ENCODE measurements around the gene CHST12. TPM values are rescaled to one million over a fixed set of nuclear protein-coding genes. Genes with fewer than 3 reads are reported as not detected.
"Not testable (repeated sequence)": the region's sequence is repeated elsewhere in the genome, so short reads cannot be mapped to it uniquely, and the experiment has no call there.

Gene CHST12
- polyA plus RNA-seq, 2 donors, result 6.3 to 6.8 TPM

GRCh38 chr7:2465928-2466327 lies 62.5 kb downstream of the CHST12 start:
- Histone ChIP-seq H3K9me3 (ENCODE audit: control insufficient read depth in 2 of 2, insufficient read depth in 1 of 2, low read depth in 1 of 2, low read length in 1 of 2) (no peaks in the 10 kb centered on the region), H3K27ac (ENCODE audit: low read depth in 2 of 2, low read length in 1 of 2) (no peak overlapping the region), H3K36me3 (ENCODE audit: control insufficient read depth in 2 of 2, insufficient read depth in 2 of 2, low read length in 1 of 2) (no peaks in the 10 kb centered on the region), H3K4me1 (ENCODE audit: control insufficient read depth in 2 of 2, insufficient read depth in 2 of 2, low read length in 1 of 2) (peaks cover 0 to 8% of the 10 kb centered on the region in 2 donors), H3K27me3 (ENCODE audit: control insufficient read depth in 1 of 2, insufficient read depth in 2 of 2, low read length in 2 of 2) (no peaks in the 10 kb centered on the region), H3K4me3 (ENCODE audit: low read depth in 1 of 2, low read length in 2 of 2) (no peak overlapping the region)
- WGBS, 2 donors, result 83% methylated on average over 12 of the region's 12 CpGs

- peaks cover 5 to 16% of the 10 kb centered on the region in 2 donors for H3K4me1 ChIP-seq (ENCODE audit: control insufficient read depth in 2 of 2, insufficient read depth in 2 of 2, low read length in 1 of 2)
- no peaks in the 10 kb centered on the region for H3K27me3 ChIP-seq (ENCODE audit: control insufficient read depth in 1 of 2, insufficient read depth in 2 of 2, low read length in 2 of 2)
- H3K27ac ChIP-seq (ENCODE audit: low read depth in 2 of 2, low read length in 1 of 2), result no peak overlapping the region
- 90 to 92% methylated on average over 10 of the region's 10 CpGs for WGBS, 2 donors
- H3K9me3 ChIP-seq (ENCODE audit: control insufficient read depth in 2 of 2, insufficient read depth in 1 of 2, low read depth in 1 of 2, low read length in 1 of 2), result no peaks in the 10 kb centered on the region
- H3K36me3 ChIP-seq (ENCODE audit: control insufficient read depth in 2 of 2, insufficient read depth in 2 of 2, low read length in 1 of 2), result no peaks in the 10 kb centered on the region
- H3K4me3 ChIP-seq (ENCODE audit: low read depth in 1 of 2, low read length in 2 of 2), result no peak overlapping the region
Measured at GRCh38 chr7:2466675-2467074, 63.3 kb downstream of the CHST12 start.

- Histone ChIP-seq H3K36me3 (ENCODE audit: control insufficient read depth in 2 of 2, insufficient read depth in 2 of 2, low read length in 1 of 2) (no peaks in the 10 kb centered on the region), H3K4me3 (ENCODE audit: low read depth in 1 of 2, low read length in 2 of 2) (no peak overlapping the region), H3K4me1 (ENCODE audit: control insufficient read depth in 2 of 2, insufficient read depth in 2 of 2, low read length in 1 of 2) (peaks cover 5 to 16% of the 10 kb centered on the region in 2 donors), H3K27ac (ENCODE audit: low read depth in 2 of 2, low read length in 1 of 2) (no peak overlapping the region), H3K9me3 (ENCODE audit: control insufficient read depth in 2 of 2, insufficient read depth in 1 of 2, low read depth in 1 of 2, low read length in 1 of 2) (no peaks in the 10 kb centered on the region), H3K27me3 (ENCODE audit: control insufficient read depth in 1 of 2, insufficient read depth in 2 of 2, low read length in 2 of 2) (no peaks in the 10 kb centered on the region)
- 79 to 83% methylated on average over 7 of the region's 7 CpGs for WGBS, 2 donors
Measured at GRCh38 chr7:2468227-2468626, 64.8 kb downstream of the CHST12 start.

GRCh38 chr7:2469460-2470203 lies 66.2 kb downstream of the CHST12 start:
- not testable (repeated sequence) for H3K27ac ChIP-seq (ENCODE audit: low read depth in 2 of 2, low read length in 1 of 2); H3K9me3 ChIP-seq (ENCODE audit: control insufficient read depth in 2 of 2, insufficient read depth in 1 of 2, low read depth in 1 of 2, low read length in 1 of 2); H3K4me3 ChIP-seq (ENCODE audit: low read depth in 1 of 2, low read length in 2 of 2); H3K27me3 ChIP-seq (ENCODE audit: control insufficient read depth in 1 of 2, insufficient read depth in 2 of 2, low read length in 2 of 2); H3K36me3 ChIP-seq (ENCODE audit: control insufficient read depth in 2 of 2, insufficient read depth in 2 of 2, low read length in 1 of 2)
- peaks cover 5 to 16% of the 10 kb centered on the region in 2 donors for H3K4me1 ChIP-seq (ENCODE audit: control insufficient read depth in 2 of 2, insufficient read depth in 2 of 2, low read length in 1 of 2)
- 83 to 84% methylated on average over 9 of the region's 9 CpGs for WGBS, 2 donors

GRCh38 chr7:2470204-2471021 lies 67.0 kb downstream of the CHST12 start:
- Histone ChIP-seq H3K27me3 (ENCODE audit: control insufficient read depth in 1 of 2, insufficient read depth in 2 of 2, low read length in 2 of 2) (no peaks in the 10 kb centered on the region), H3K9me3 (ENCODE audit: control insufficient read depth in 2 of 2, insufficient read depth in 1 of 2, low read depth in 1 of 2, low read length in 1 of 2) (no peaks in the 10 kb centered on the region)
- 81 to 85% methylated on average over 19 of the region's 19 CpGs for WGBS, 2 donors

GRCh38 chr7:2471022-2471329 lies 67.6 kb downstream of the CHST12 start:
- H3K9me3 ChIP-seq (ENCODE audit: control insufficient read depth in 2 of 2, insufficient read depth in 1 of 2, low read depth in 1 of 2, low read length in 1 of 2), result no peaks in the 10 kb centered on the region
- H3K4me1 ChIP-seq (ENCODE audit: control insufficient read depth in 2 of 2, insufficient read depth in 2 of 2, low read length in 1 of 2), result peaks cover 5 to 16% of the 10 kb centered on the region in 2 donors
- WGBS, 2 donors, result 28 to 36% methylated on average over 5 of the region's 5 CpGs
- H3K27ac ChIP-seq (ENCODE audit: low read depth in 2 of 2, low read length in 1 of 2), result peak overlapping the region in 1 of 2 donors; percentile 57
- H3K27me3 ChIP-seq (ENCODE audit: control insufficient read depth in 1 of 2, insufficient read depth in 2 of 2, low read length in 2 of 2), result no peaks in the 10 kb centered on the region
- no peaks in the 10 kb centered on the region for H3K36me3 ChIP-seq (ENCODE audit: control insufficient read depth in 2 of 2, insufficient read depth in 2 of 2, low read length in 1 of 2)
- H3K4me3 ChIP-seq (ENCODE audit: low read depth in 1 of 2, low read length in 2 of 2), result no peak overlapping the region

More at GRCh38 chr7:2470204-2471021, 67.0 kb downstream of the CHST12 start:
- peaks cover 5 to 16% of the 10 kb centered on the region in 2 donors for H3K4me1 ChIP-seq (ENCODE audit: control insufficient read depth in 2 of 2, insufficient read depth in 2 of 2, low read length in 1 of 2)
- H3K4me3 ChIP-seq (ENCODE audit: low read depth in 1 of 2, low read length in 2 of 2), result no peak overlapping the region
- no peak overlapping the region for H3K27ac ChIP-seq (ENCODE audit: low read depth in 2 of 2, low read length in 1 of 2)
- no peaks in the 10 kb centered on the region for H3K36me3 ChIP-seq (ENCODE audit: control insufficient read depth in 2 of 2, insufficient read depth in 2 of 2, low read length in 1 of 2)

GRCh38 chr7:2471396-2471795 lies 68.0 kb downstream of the CHST12 start:
- Histone ChIP-seq H3K36me3 (ENCODE audit: control insufficient read depth in 2 of 2, insufficient read depth in 2 of 2, low read length in 1 of 2) (no peaks in the 10 kb centered on the region), H3K27me3 (ENCODE audit: control insufficient read depth in 1 of 2, insufficient read depth in 2 of 2, low read length in 2 of 2) (no peaks in the 10 kb centered on the region), H3K4me3 (ENCODE audit: low read depth in 1 of 2, low read length in 2 of 2) (no peak overlapping the region), H3K9me3 (ENCODE audit: control insufficient read depth in 2 of 2, insufficient read depth in 1 of 2, low read depth in 1 of 2, low read length in 1 of 2) (no peaks in the 10 kb centered on the region), H3K27ac (ENCODE audit: low read depth in 2 of 2, low read length in 1 of 2) (peak overlapping the region in 1 of 2 donors; percentile 57), H3K4me1 (ENCODE audit: control insufficient read depth in 2 of 2, insufficient read depth in 2 of 2, low read length in 1 of 2) (peaks cover 5 to 16% of the 10 kb centered on the region in 2 donors)
- WGBS, 2 donors, result 25 to 38% methylated on average over 17 of the region's 17 CpGs

GRCh38 chr7:2472739-2473138 lies 69.3 kb downstream of the CHST12 start:
- Histone ChIP-seq H3K36me3 (ENCODE audit: control insufficient read depth in 2 of 2, insufficient read depth in 2 of 2, low read length in 1 of 2) (no peaks in the 10 kb centered on the region), H3K27ac (ENCODE audit: low read depth in 2 of 2, low read length in 1 of 2) (no peak overlapping the region), H3K4me1 (ENCODE audit: control insufficient read depth in 2 of 2, insufficient read depth in 2 of 2, low read length in 1 of 2) (peaks cover 5 to 19% of the 10 kb centered on the region in 2 donors), H3K4me3 (ENCODE audit: low read depth in 1 of 2, low read length in 2 of 2) (no peak overlapping the region), H3K9me3 (ENCODE audit: control insufficient read depth in 2 of 2, insufficient read depth in 1 of 2, low read depth in 1 of 2, low read length in 1 of 2) (no peaks in the 10 kb centered on the region), H3K27me3 (ENCODE audit: control insufficient read depth in 1 of 2, insufficient read depth in 2 of 2, low read length in 2 of 2) (no peaks in the 10 kb centered on the region)
- 84 to 88% methylated on average over 6 of the region's 6 CpGs for WGBS, 2 donors

- Histone ChIP-seq H3K27ac (ENCODE audit: low read depth in 2 of 2, low read length in 1 of 2) (no peak overlapping the region), H3K4me3 (ENCODE audit: low read depth in 1 of 2, low read length in 2 of 2) (no peak overlapping the region), H3K36me3 (ENCODE audit: control insufficient read depth in 2 of 2, insufficient read depth in 2 of 2, low read length in 1 of 2) (no peaks in the 10 kb centered on the region), H3K9me3 (ENCODE audit: control insufficient read depth in 2 of 2, insufficient read depth in 1 of 2, low read depth in 1 of 2, low read length in 1 of 2) (no peaks in the 10 kb centered on the region), H3K4me1 (ENCODE audit: control insufficient read depth in 2 of 2, insufficient read depth in 2 of 2, low read length in 1 of 2) (peaks cover 11 to 27% of the 10 kb centered on the region in 2 donors), H3K27me3 (ENCODE audit: control insufficient read depth in 1 of 2, insufficient read depth in 2 of 2, low read length in 2 of 2) (no peaks in the 10 kb centered on the region)
- WGBS, 2 donors, result 81 to 82% methylated on average over 11 to 12 of the region's 12 CpGs
Measured at GRCh38 chr7:2473496-2474180, 70.2 kb downstream of the CHST12 start.
